ENCODE results near the gene HLA-DPB1. TPM values are rescaled to one million over a fixed set of nuclear protein-coding genes. Genes with fewer than 3 reads are reported as not detected.
"Not testable (repeated sequence)": the region's sequence is repeated elsewhere in the genome, so short reads cannot be mapped to it uniquely, and the experiment has no call there.

HLA-DPB1 gene
- total RNA-seq, 2 experiments from 2014 or later: 113 to 150 TPM

DNA sequence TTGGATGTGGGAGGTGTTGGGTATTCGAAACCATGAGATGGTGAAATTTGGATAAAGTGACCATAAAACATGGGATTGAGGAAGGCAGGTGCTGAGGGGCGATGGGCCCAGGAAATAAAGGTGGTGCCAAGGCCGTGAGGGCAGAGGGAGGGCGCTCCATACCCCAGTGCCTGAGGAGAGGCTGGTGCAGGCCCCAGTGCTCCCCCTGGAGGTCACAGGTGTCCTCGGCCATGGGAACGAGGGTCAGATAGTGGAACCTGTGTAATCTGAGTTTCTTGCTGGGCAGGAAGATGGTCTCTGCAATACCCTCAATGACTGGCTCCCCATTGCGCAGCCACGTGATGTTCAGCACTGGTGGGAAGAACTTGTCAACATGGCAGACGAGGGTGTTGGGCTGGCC, 16.2 kb downstream of the HLA-DPB1 start:
- H3K27me3 Mint-ChIP-seq: peaks cover 19% of the 10 kb centered on the region
- no peak overlapping the region for H3K27ac Mint-ChIP-seq
- H3K36me3 Mint-ChIP-seq: peaks cover 3% of the 10 kb centered on the region
- H3K9me3 Mint-ChIP-seq (ENCODE audit: low read depth): no peaks in the 10 kb centered on the region
- DNase-seq (peak; percentile 80), ATAC-seq (peak; percentile 95)
- CTCF ChIA-PET: interaction anchor here (1.2 kb wide), 1 partner anchor 77 kb away, joined by 5 read pairs; no protein-coding TSS in a partner anchor
- no peak overlapping the region for H3K4me3 Mint-ChIP-seq
- peaks cover 5% of the 10 kb centered on the region for H3K4me1 Mint-ChIP-seq

DNA sequence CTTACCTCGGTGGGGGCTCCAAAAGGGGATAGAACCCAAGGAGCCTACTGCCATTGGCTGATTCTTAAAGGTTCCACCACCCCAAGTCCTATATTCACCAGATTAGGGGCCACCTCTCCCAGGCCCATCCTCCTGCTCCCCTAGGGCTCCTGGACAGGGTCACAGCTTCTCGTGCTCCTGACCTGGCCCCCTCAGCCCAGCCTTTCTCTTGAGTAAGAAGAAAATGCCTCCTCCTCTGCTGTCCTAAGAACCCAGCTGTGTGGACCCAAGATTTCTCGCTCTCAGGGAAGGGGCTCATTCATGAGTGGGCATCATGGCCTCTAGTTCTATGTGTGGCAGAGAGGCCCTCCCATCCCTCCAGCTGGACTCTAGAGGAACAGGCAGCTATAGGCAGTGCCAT, 16.6 kb downstream of the HLA-DPB1 start:
- Mint-ChIP-seq H3K9me3 (ENCODE audit: low read depth) (no peaks in the 10 kb centered on the region), H3K27ac (no peak overlapping the region), H3K27me3 (peaks cover 23% of the 10 kb centered on the region), H3K36me3 (peaks cover 3% of the 10 kb centered on the region), H3K4me3 (no peak overlapping the region), H3K4me1 (peaks cover 5% of the 10 kb centered on the region)
- no peak for DNase-seq
- CTCF ChIA-PET: interaction anchor here (0.7 to 1.2 kb wide), 2 partner anchors 75 to 77 kb away, joined by 3 to 5 read pairs; no protein-coding TSS in a partner anchor
- no peak for ATAC-seq

DNA sequence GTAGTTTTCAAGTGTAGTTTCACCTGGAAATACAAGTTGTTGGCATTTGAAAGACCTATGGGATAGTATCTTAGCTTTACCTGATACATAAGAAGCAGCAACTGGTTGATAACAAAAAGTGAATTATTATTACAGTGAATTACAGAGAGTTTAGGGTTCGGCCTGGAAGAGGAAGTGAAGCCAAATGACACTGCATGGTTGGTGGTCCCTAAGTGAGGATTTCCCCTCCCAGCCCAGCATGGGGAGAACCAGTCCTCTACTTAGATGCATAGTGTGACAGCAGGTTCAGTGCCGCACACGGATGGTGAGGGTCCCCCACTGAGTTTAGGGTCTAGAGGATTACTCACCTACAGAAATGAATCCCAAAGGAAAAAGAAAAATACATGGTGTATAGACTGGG, 18.1 kb downstream of the HLA-DPB1 start:
- H3K36me3 Mint-ChIP-seq: no peaks in the 10 kb centered on the region
- H3K4me3 Mint-ChIP-seq: no peak overlapping the region
- DNase-seq: no peak
- H3K4me1 Mint-ChIP-seq: peaks cover 5% of the 10 kb centered on the region
- no peak overlapping the region for H3K27ac Mint-ChIP-seq
- H3K27me3 Mint-ChIP-seq: peaks cover 37% of the 10 kb centered on the region
- H3K9me3 Mint-ChIP-seq (ENCODE audit: low read depth): peaks cover 4% of the 10 kb centered on the region
- ATAC-seq: no peak
- CTCF ChIA-PET: no interaction called here

DNA sequence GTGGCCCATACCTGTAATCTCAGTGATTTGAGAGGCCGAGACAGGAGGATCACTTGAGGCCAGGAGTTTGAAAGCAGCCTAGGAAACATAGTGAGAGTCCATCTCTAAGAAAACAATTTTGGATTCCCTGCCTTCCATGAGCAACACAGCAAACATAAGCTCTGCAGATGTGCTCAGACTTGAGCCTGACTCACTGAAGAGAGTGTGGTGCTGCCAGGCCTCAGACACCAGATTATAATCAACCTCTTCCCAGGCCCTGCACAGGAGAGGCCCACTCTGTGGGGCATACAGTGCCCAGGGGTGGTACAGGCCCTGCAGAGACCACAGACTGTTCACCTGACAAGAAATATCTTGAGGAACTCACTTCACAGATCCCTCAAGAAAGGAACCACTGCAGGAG, 19.9 kb downstream of the HLA-DPB1 start:
- ATAC-seq (no peak), DNase-seq (no peak)
- no peak overlapping the region for H3K27ac Mint-ChIP-seq
- peaks cover 3% of the 10 kb centered on the region for H3K4me1 Mint-ChIP-seq
- H3K27me3 Mint-ChIP-seq: peaks cover 54% of the 10 kb centered on the region
- peaks cover 9% of the 10 kb centered on the region for H3K36me3 Mint-ChIP-seq
- no peak overlapping the region for H3K4me3 Mint-ChIP-seq
- H3K9me3 Mint-ChIP-seq (ENCODE audit: low read depth): peaks cover 18% of the 10 kb centered on the region
- CTCF ChIA-PET: no interaction called here

DNA sequence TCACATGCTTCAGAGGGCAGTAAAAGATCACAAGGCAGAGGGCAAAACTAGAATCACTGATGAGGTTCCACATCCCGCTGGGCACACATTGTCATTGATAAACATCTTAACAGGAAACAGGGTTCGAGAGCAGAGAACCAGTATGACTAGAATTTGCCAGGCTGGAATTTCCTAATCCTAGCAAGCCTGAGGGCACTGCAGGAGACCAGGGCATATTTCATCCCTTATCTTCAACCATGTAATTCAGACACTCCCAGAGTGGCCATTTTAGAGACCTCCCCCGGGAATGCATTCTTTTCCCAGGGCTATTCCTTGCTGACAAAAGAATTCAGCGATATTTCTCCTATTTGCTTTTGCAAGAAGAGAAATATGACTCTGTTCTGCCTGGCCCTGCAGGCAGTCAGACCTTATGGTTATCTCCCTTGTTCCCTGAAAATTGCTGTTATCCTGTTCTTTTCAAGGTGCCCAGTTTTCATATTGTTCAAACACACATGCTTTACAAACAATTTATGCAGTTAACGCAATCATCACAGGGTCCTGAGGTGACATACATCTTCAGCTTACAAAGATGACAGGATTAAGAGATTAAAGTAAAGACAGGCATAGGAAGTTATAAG, 25.4 kb downstream of the HLA-DPB1 start:
- Mint-ChIP-seq H3K9me3 (ENCODE audit: low read depth) (peaks cover 25% of the 10 kb centered on the region), H3K27me3 (peaks cover 81% of the 10 kb centered on the region), H3K36me3 (peaks cover 15% of the 10 kb centered on the region)
- CTCF ChIA-PET, H3K4me3 Mint-ChIP-seq, H3K27ac Mint-ChIP-seq, ATAC-seq, H3K4me1 Mint-ChIP-seq, DNase-seq: not testable (repeated sequence)

DNA sequence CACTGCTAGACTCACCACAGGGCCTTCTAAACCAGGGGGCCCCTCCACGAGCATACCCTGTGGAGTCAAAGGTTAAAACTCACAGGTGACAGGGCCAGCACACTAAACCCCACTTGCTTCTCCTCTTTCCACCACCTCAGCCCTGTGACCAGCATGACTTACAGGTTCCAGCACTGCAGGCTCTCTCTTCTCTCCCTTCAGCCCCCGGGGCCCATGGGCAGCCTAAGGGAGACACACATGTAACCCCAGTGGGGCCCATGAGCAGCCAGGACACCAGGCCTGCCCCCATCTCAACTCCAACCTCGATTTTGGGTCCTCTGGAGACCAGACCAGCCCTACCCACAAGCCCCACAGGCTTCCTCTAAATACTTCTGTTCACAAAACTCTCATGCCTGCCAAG, 28.0 kb downstream of the HLA-DPB1 start:
- Mint-ChIP-seq H3K27me3 (peaks cover 81% of the 10 kb centered on the region), H3K36me3 (peaks cover 15% of the 10 kb centered on the region), H3K4me3 (no peak overlapping the region), H3K9me3 (ENCODE audit: low read depth) (peaks cover 21% of the 10 kb centered on the region), H3K27ac (no peak overlapping the region), H3K4me1 (no peaks in the 10 kb centered on the region)
- DNase-seq (no peak), ATAC-seq (no peak)
- CTCF ChIA-PET: no interaction called here

DNA sequence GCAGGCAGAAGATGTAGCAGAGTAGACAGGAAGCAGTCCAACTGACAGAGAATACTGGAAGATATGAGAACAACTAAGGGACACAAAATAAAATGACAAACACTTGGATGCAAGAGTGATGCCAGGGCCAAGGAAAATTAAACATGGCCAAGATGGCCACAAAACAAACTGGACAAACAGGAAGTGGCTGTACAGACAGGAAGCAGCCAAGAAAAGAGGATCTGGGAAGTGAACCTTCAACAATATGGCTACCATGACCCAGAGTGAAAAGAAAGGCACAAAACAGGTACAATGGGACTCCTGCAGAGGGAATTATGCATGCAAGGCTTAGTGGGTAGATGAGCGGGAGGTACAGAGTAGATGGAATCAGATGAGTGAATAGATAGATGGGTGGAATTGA, 29.1 kb downstream of the HLA-DPB1 start:
- CTCF ChIA-PET: no interaction called here
- Mint-ChIP-seq H3K36me3 (peaks cover 11% of the 10 kb centered on the region), H3K4me1 (no peaks in the 10 kb centered on the region), H3K27me3 (peaks cover 80% of the 10 kb centered on the region), H3K4me3 (no peak overlapping the region), H3K9me3 (ENCODE audit: low read depth) (peaks cover 14% of the 10 kb centered on the region), H3K27ac (no peak overlapping the region)
- ATAC-seq (no peak), DNase-seq (no peak)

DNA sequence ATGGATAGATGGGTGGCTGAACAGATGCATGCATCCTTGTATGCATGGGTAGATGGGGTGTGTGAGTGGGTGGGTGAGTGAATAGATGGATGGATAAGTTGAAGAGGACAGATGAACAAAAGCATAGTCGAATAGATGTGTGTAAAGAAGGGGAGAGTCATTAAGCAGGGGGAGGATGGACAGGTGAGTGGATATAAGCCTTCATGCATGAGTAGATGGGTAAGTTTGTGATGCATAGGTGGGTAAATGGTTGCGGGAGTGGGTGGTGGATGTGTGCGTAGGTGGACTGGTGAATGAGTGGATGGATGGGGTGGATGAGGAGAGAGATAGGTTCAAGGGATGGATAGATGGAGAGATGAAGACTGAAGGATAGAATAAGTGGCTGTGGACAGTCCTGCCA, 29.6 kb downstream of the HLA-DPB1 start:
- CTCF ChIA-PET: no interaction called here
- H3K4me3 Mint-ChIP-seq: no peak overlapping the region

DNA sequence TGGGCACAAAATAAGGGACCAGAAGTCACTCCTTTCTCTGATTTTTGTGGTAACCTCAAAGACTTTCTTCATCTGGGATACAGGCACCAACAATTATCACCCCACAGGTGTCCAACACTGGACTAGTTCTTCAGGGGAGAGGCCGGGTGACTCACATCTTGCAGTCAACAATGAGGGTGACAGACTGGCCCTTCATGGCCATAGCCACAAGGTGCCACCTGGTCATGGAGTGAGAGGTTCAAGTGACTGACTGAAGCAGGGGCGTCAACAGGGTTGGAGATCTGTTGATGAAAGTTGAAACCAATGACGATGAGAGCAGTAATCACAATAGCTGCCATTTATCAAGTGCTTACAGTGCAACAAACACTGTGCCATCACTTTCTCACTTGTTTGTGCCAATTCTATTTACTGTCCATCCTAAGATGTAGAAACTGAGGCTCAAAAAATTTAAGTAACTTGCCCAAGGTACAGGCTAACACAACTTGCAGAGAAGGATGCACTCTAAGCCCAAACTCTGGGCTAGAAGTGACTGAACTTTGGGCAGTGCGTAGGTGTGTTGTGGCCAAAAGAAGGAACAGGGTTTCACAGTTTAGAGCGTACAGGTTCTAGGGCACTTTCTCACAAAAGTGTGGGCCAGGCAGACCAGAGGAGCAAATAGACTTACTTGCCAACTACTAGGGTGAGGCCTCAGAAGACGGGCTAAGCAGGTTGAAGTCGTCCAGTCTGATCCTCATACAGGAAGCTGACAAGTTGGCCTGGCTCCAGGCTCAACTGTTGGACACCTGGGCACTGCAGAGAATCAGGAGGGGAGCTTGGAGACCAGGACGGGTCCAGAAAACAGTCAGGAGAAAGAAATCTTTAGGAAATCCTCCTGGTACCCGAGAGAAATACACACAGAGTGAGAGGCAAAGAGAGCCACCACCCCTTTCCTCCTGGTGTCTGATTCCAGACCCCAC, 30.4 kb downstream of the HLA-DPB1 start:
- H3K9me3 Mint-ChIP-seq (ENCODE audit: low read depth): peaks cover 2% of the 10 kb centered on the region
- no peak for ATAC-seq
- H3K27ac Mint-ChIP-seq: no peak overlapping the region
- no peak overlapping the region for H3K4me3 Mint-ChIP-seq
- CTCF ChIA-PET: interaction anchor here (1.1 kb wide), 1 partner anchor 20 kb away, joined by 3 read pairs; no protein-coding TSS in a partner anchor
- H3K36me3 Mint-ChIP-seq: peaks cover 2% of the 10 kb centered on the region
- H3K27me3 Mint-ChIP-seq: peaks cover 81% of the 10 kb centered on the region
- no peaks in the 10 kb centered on the region for H3K4me1 Mint-ChIP-seq
- DNase-seq: no peak

More for the DNA sequence above, 29.6 kb downstream of the HLA-DPB1 start:
- peaks cover 9% of the 10 kb centered on the region for H3K9me3 Mint-ChIP-seq (ENCODE audit: low read depth)
- peaks cover 8% of the 10 kb centered on the region for H3K36me3 Mint-ChIP-seq
- H3K27ac Mint-ChIP-seq: no peak overlapping the region
- peaks cover 80% of the 10 kb centered on the region for H3K27me3 Mint-ChIP-seq
- no peak for DNase-seq
- ATAC-seq: no peak
- no peaks in the 10 kb centered on the region for H3K4me1 Mint-ChIP-seq

DNA sequence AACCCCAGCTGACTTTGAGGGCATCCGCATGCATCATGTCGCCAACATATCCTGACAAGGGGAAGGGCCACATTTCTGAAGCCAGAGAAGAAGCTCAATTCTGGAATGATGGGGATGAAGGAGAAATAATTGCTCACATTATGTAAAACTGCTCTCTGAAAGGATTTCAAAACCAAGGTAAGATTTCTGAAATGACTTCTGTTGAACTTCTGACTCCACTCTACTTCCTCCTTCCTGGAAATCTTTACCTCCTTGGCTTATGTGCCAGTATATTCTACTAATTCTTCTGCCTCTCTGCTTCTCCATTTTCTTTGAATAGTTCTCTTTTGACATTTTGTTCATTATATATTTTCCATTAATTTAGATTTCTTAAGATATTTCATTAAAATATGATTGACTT, 31.9 kb downstream of the HLA-DPB1 start:
- H3K36me3 Mint-ChIP-seq: no peaks in the 10 kb centered on the region
- no peaks in the 10 kb centered on the region for H3K9me3 Mint-ChIP-seq (ENCODE audit: low read depth)
- H3K27ac Mint-ChIP-seq: no peak overlapping the region
- CTCF ChIA-PET: interaction anchor here (1.7 kb wide), 1 partner anchor 9 kb away, joined by 4 read pairs; no protein-coding TSS in a partner anchor
- H3K4me3 Mint-ChIP-seq: no peak overlapping the region
- H3K27me3 Mint-ChIP-seq: peaks cover 77% of the 10 kb centered on the region
- DNase-seq (no peak), ATAC-seq (no peak)
- no peaks in the 10 kb centered on the region for H3K4me1 Mint-ChIP-seq

DNA sequence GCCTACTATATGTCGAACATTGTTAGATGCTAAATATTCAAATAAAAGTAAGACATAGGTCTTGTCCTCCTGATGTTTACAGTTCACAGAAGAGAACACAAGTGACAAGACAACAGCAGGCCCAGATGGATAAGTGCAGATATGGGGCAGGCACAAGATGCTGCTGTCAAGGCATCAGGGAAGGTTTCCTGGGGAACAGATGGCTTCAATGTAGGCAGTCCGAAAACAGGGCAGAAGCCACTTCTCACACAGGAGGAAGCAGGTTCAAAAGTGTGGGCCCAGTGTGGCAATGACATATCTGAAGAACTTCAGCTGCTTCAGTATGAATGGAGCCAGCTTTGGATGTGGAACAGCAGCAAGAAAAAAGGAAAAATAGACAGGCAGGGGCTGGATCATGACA, 32.5 kb downstream of the HLA-DPB1 start:
- CTCF ChIA-PET: interaction anchor here (1.7 kb wide), 1 partner anchor 9 kb away, joined by 4 read pairs; no protein-coding TSS in a partner anchor
- H3K27me3 Mint-ChIP-seq: peaks cover 84% of the 10 kb centered on the region
- no peak for DNase-seq

DNA sequence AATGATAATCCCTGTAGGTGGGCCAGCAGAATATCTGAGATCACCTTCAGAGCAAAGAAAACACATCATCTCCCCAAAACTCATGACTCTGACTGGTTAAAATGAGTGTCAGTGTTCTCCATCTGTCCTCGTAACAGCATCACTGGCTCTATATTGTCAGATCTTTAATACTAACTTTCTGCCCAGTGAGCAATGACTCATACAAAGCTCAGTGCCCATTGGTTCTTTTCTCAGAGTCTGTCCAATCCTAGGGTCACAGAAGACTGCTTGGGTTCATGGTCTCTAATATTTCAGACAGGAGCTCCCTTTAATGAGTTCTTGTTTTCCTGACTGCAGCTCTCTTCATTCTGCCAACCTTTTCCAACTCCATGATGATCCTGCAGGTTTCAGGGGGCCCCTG, 36.4 kb downstream of the HLA-DPB1 start:
- Mint-ChIP-seq H3K4me3 (no peak overlapping the region), H3K9me3 (ENCODE audit: low read depth) (no peaks in the 10 kb centered on the region), H3K36me3 (no peaks in the 10 kb centered on the region), H3K27me3 (peaks cover 88% of the 10 kb centered on the region), H3K27ac (no peak overlapping the region), H3K4me1 (peaks cover 8% of the 10 kb centered on the region)
- ATAC-seq (peak; percentile 94), DNase-seq (peak; percentile 49)
- CTCF ChIA-PET: interaction anchor here (0.8 to 1.5 kb wide), 4 partner anchors 14 to 97 kb away, joined by 3 to 5 read pairs (median 3); no protein-coding TSS in a partner anchor

More for the DNA sequence above, 32.5 kb downstream of the HLA-DPB1 start:
- H3K27ac Mint-ChIP-seq: no peak overlapping the region
- no peaks in the 10 kb centered on the region for H3K4me1 Mint-ChIP-seq
- no peak overlapping the region for H3K4me3 Mint-ChIP-seq
- no peaks in the 10 kb centered on the region for H3K36me3 Mint-ChIP-seq
- ATAC-seq: no peak
- H3K9me3 Mint-ChIP-seq (ENCODE audit: low read depth): no peaks in the 10 kb centered on the region

DNA sequence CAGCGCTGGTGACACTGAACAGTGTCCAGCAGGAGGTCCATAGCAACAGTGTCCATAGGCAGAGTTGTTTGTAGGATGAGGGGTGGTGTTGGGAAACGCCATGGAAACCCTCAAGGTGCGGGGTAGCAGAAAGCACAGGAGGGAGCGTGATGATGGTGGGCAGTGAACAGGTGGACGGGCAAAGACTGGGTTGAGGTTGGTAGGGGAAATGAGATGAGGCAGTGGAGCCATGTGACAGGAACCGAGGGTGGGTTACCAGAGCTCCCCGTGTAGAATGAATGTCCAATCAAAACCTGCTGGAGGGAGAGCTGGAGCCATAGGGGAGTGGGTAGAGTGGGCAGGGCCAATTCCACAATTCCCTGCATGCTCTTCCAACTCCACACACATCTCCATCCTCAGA, 38.0 kb downstream of the HLA-DPB1 start:
- H3K27ac Mint-ChIP-seq: no peak overlapping the region

More for the DNA sequence above, 38.0 kb downstream of the HLA-DPB1 start:
- DNase-seq (no peak), ATAC-seq (no peak)
- H3K4me1 Mint-ChIP-seq: peaks cover 21% of the 10 kb centered on the region
- H3K27me3 Mint-ChIP-seq: peaks cover 90% of the 10 kb centered on the region
- H3K4me3 Mint-ChIP-seq: no peak overlapping the region
- CTCF ChIA-PET: interaction anchor here (0.7 to 1.7 kb wide), 6 partner anchors 11 to 135 kb away, joined by 4 to 10 read pairs (median 5); no protein-coding TSS in a partner anchor
- H3K36me3 Mint-ChIP-seq: no peaks in the 10 kb centered on the region
- H3K9me3 Mint-ChIP-seq (ENCODE audit: low read depth): no peaks in the 10 kb centered on the region

All from activated CD8-positive, alpha-beta memory T cell treated with anti-CD3 and anti-CD28 coated beads, Interleukin-2, amount 10 ng/mL, durations not matched to agents 7 days and 5 days (primary cell).